PFSK-1 (cell line): ENCODE data around the gene ZNF654.

ENCODE experiments used
- POLR2AphosphoS5 ChIP-seq: IDR thresholded peaks from 2 replicates; pipeline ENCODE4 v1.6.1; 2012; ENCODE audit warnings: low read depth, mild to moderate bottlenecking, control low read depth, low read length, moderate library complexity
- SIN3A ChIP-seq: IDR thresholded peaks from 2 replicates; pipeline ENCODE4 v1.6.1; 2012; ENCODE audit warnings: mild to moderate bottlenecking, low read length, moderate library complexity, borderline replicate concordance; ENCODE audit not compliant: insufficient read depth
- TAF1 ChIP-seq: IDR thresholded peaks from 2 replicates; pipeline ENCODE4 v1.6.1; 2012; ENCODE audit warnings: low read length, control low read depth, borderline replicate concordance; ENCODE audit not compliant: insufficient read depth
- TF ChIP-seq, protein P1 (sequence below), 2 experiments: IDR thresholded peaks; 2 replicates each; pipeline versions ENCODE4 v1.6.1 to v1.8.0; 2011 to 2012; ENCODE audit warnings: low read depth in 2 of 2, low read length in 2 of 2, control low read depth in 1 of 2, inconsistent platforms in 1 of 2, mild to moderate bottlenecking in 1 of 2, moderate library complexity in 1 of 2; ENCODE audit not compliant: insufficient read depth in 1 of 2

DNA sequence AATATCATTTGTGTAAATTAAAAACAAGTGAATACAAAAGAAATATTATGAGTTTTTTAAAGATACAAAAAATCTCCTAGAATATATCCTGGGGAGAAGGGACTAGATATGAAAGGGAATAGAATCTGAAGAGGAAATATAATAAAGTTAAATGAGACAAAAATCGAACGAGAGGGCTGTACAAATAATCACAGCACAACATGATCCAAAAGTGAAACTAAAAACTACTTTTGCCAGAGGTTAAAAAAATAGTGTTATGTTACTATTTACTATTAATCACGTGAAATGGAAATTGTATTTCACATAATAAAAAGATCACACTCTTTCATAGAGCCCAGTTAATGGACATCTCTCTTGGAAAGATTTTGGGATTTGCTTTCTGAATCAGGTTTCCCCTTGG, 28.8 kb upstream of the ZNF654 start:
- TF ChIP-seq POLR2AphosphoS5, result no peak
- TF ChIP-seq TAF1, result no peak
- TF ChIP-seq, protein P1, sequence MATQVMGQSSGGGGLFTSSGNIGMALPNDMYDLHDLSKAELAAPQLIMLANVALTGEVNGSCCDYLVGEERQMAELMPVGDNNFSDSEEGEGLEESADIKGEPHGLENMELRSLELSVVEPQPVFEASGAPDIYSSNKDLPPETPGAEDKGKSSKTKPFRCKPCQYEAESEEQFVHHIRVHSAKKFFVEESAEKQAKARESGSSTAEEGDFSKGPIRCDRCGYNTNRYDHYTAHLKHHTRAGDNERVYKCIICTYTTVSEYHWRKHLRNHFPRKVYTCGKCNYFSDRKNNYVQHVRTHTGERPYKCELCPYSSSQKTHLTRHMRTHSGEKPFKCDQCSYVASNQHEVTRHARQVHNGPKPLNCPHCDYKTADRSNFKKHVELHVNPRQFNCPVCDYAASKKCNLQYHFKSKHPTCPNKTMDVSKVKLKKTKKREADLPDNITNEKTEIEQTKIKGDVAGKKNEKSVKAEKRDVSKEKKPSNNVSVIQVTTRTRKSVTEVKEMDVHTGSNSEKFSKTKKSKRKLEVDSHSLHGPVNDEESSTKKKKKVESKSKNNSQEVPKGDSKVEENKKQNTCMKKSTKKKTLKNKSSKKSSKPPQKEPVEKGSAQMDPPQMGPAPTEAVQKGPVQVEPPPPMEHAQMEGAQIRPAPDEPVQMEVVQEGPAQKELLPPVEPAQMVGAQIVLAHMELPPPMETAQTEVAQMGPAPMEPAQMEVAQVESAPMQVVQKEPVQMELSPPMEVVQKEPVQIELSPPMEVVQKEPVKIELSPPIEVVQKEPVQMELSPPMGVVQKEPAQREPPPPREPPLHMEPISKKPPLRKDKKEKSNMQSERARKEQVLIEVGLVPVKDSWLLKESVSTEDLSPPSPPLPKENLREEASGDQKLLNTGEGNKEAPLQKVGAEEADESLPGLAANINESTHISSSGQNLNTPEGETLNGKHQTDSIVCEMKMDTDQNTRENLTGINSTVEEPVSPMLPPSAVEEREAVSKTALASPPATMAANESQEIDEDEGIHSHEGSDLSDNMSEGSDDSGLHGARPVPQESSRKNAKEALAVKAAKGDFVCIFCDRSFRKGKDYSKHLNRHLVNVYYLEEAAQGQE (IDR thresholded peaks at IDR 0.05; ENCODE audit: insufficient read depth in 1 of 2, low read depth in 2 of 2, low read length in 2 of 2), result no peak
- TF ChIP-seq SIN3A, result no peak
